Mammary epithelial cell (primary cell): ENCODE data around the gene PPM1M.

Source experiments
- CTCF ChIP-seq, 2 donors: IDR thresholded peaks in 1 of 2; conservative IDR thresholded peaks in 1 of 2; 2 replicates each; pipeline ENCODE4 v1.5.1; 2011 to 2012; ENCODE audit warnings: inconsistent platforms in 2 of 2, low read length in 2 of 2, mild to moderate bottlenecking in 2 of 2, control low read depth in 1 of 2, low read depth in 1 of 2; ENCODE audit not compliant: insufficient read depth in 1 of 2; ENCODE audit errors: extremely low read depth in 1 of 2
- EZH2 ChIP-seq: IDR thresholded peaks from 2 replicates; pipeline ENCODE4 v1.6.1; 2012; ENCODE audit warnings: low read length, inconsistent platforms, borderline replicate concordance

GRCh38 chr3:52246728-52247408 is 1.3 kb downstream of the PPM1M start:
- TF ChIP-seq CTCF (conservative IDR thresholded peaks at IDR 0.05 in 1 of 2, IDR thresholded peaks at IDR 0.05 in 1 of 2; ENCODE audit: extremely low read depth in 1 of 2, insufficient read depth in 1 of 2, low read depth in 1 of 2, low read length in 2 of 2), result no peak
- no peak for TF ChIP-seq EZH2
